GM21528 (cell line): Measurements from ENCODE around the gene ANKRD13C.
"Not testable (repeated sequence)": the region's sequence is repeated elsewhere in the genome, so short reads cannot be mapped to it uniquely, and the experiment has no call there.

Experiments
- ATAC-seq: cut with Tn5 transposase; IDR thresholded peaks from one replicate; pipeline ENCODE4 v1.9.1; 2021; ENCODE audit warnings: mild to moderate bottlenecking, moderate library complexity; ENCODE audit not compliant: unreplicated experiment, low FRiP score

ANKRD13C gene

GRCh38 chr1:70361727-70362398 is 7.3 kb upstream of the ANKRD13C start:
- no peak for ATAC-seq

DNA sequence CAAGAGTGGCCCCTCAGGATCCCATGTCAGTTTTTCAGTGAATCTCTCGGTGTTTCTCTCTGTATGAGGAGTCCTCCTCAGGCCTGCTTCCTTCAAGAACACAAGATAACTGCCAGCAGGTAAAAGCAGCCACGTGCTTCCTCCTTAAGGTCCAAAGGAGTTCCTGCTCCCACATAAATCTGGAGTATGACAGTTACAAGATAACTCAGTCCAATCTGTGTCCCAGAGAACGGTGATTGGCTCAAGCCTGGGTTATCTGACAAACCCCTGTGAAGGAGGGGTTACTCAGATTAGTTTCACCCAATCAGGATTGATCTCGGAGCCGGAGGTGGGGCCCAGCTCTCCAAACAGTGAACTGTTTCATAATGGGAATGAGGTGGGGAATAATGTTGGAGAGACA is 5.8 kb upstream of the ANKRD13C start:
- ATAC-seq, result no peak

- no peak for ATAC-seq
Observed at GRCh38 chr1:70358921-70359564, 4.5 kb upstream of the ANKRD13C start.

GRCh38 chr1:70355920-70356319 is 1.4 kb upstream of the ANKRD13C start:
- no peak for ATAC-seq

- ATAC-seq, result no peak
Observed at GRCh38 chr1:70355111-70355407, 537 bp upstream of the ANKRD13C start.

GRCh38 chr1:70353601-70354331 is 756 bp downstream of the ANKRD13C start:
- peak; percentile 41 for ATAC-seq

DNA sequence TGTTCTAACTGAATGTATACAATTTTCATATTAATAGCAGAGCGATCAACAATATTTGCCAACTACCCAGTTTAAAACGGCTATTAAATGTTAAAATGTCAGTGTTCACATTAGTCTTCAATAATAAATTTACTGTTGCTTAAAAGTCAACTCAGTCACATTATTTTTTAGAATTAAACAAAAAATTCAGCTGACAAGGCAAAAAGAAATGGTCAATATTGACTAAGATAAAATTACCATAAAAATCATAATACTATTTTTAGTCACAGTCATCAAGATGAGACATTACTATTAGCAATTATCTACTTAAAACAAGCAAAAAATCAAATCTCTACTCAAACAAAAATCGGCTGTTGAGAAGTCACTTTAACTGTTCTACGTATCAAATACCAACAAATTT is 1.5 kb downstream of the ANKRD13C start:
- ATAC-seq, result no peak

DNA sequence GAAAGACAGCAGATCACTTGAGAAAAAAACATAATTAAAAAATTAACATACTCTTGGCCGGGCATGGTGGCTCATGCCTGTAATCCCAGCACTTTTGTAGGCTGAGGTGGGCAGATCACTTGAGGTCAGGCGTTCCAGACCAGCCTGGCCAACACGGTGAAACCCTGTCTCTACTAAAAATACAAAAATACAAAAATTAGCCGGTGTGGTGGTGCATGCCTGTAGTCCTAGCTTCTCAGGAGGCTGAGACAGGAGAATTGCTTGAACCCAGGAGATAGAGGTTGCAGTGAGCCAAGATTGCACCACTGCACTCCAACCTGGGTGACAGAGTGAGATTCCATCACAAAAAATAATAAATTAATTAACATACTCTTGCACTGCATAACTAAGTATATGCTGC is 4.7 kb downstream of the ANKRD13C start:
- ATAC-seq, result not testable (repeated sequence)

- ATAC-seq, result no peak
Observed at GRCh38 chr1:70348399-70349165, 5.9 kb downstream of the ANKRD13C start.

DNA sequence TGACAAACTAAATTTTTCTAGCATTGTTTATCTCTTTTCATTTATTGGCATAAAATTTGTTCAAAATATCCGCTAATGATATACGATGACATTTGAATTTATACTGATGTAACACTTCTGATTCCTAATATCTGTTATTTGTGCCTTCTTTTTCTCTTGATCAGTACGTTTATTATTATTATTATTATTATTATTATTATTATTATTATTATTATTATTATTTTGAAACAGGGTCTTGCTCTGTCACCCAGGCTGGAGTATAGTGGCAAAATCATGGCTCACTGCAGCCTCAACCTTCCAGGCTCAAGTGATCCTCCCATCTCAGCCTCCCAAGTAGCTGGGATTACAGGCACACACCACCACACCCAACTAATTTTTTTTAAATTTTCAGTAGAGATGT is 14.9 kb downstream of the ANKRD13C start:
- not testable (repeated sequence) for ATAC-seq

DNA sequence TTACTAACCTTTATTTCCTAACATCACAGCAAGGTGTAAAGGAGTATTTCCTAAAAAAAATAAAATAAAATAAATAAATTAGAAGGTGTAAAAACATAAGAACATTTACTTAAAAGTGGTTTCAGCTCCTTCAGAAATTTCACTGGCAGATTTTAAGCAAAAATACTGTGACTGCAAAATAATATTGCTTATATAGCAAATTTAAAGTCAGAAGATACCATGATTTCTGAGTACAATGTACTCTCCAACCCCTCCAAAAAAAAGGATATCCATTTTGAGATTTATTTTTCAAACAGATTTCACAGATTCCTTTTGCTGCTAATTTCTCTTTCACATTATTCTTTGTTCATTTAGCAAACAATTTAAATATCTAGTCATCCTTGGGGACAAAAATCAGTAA is 18.5 kb downstream of the ANKRD13C start:
- ATAC-seq, result no peak

GRCh38 chr1:70334436-70334835 is 20.1 kb downstream of the ANKRD13C start:
- ATAC-seq, result no peak

DNA sequence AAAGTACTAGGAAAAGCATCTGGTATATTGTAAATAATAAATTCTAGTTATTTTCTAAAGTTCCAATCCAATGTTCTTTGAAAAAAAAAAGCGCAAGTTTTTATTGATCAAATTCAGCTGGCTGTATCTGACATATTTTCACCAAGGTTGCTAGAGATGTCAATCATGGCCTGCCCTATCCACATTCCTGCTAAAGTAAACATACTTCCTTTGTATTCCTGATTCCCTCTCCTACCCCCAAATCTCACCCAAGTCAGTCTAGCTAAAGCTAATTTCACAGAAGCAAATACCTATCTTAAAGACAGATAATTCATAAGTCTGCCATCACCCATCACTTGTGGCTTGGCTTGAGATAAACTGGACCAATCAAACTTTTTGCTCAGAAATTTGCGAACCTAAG is 21.3 kb downstream of the ANKRD13C start:
- no peak for ATAC-seq

GRCh38 chr1:70331962-70332361 is 22.6 kb downstream of the ANKRD13C start:
- no peak for ATAC-seq

DNA sequence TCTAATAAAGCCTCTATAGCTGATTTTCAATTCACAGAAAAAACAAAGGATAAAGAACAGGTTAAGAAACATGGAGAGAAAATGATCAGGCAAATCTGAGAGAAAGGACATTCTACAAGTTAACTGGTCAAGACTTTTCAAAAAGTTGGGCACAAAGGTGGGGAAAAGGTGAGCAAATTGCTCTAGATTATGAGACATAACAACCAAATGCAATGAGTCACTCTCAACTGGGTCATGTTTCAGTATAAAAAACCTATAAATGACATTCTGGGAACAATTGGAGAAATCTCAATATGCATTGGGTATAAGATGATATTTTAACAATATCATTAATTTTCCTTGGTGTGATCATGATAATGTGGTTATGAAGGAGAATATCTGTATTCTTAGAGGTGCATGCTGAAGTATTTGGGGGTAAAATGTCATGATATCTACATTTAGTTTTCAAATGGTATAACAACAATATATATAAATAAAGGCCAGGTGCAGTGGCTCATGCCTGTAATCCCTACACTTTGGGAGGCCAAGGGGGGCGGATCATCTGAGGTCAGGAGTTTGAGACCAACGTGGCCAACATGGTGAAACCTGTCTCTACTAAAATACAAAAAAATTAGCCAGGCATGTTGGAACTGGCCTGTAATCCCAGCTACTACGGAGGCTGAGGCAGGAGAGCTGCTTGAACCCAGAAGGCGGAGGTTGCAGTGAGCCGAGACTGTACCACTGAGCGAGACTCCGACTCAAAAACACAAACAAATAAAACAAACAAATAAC is 27.0 kb downstream of the ANKRD13C start:
- no peak for ATAC-seq

- ATAC-seq, result no peak
Observed at GRCh38 chr1:70324683-70325082, 29.8 kb downstream of the ANKRD13C start.

DNA sequence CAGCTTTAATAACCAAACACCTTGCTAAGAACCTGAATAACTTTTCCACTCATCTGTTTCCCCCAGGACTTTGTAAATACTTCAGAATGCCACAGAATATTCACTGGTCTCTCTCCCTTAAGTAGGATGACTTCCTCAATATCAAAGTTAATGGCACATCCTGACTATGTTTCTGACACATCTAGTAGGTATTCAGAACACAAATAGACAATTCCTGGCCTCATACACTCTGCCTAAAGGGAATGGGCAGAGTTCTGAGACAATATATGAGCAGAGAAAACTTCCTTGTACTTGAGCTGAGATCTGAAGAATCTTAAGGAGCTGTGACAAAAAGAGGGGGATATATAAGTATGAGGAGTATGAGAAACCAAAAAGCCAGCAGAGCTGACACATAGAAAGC is 34.8 kb downstream of the ANKRD13C start:
- no peak for ATAC-seq

DNA sequence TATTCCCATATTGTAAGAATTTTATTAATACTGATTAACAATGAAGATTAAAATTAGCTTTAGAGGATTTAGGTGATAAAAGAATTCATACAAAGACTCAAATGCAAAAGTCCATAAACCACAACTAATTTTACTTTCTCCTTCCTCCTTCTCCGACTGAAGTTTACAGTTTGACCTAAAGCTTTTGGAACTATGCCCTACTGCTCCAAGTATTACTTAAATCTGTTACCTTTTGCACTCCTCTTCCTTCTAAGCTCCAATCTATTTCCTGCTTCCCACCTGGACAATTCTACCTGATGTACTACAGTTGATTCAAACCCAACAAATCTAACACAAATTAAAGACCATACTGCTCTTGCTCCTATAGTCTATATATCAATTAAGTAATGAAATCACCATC is 36.3 kb downstream of the ANKRD13C start:
- ATAC-seq, result no peak

- ATAC-seq, result no peak
Observed at GRCh38 chr1:70317087-70317486, 37.4 kb downstream of the ANKRD13C start.

- ATAC-seq, result no peak
Observed at GRCh38 chr1:70315782-70316181, 38.7 kb downstream of the ANKRD13C start.
